ENCODE measurements around the gene DVL2.
A peak's percentile ranks its signal among the peaks of the same experiment; 100 is the strongest.
"Not testable (repeated sequence)": the region's sequence is repeated elsewhere in the genome, so short reads cannot be mapped to it uniquely, and the experiment has no call there.

Gene DVL2

DNA sequence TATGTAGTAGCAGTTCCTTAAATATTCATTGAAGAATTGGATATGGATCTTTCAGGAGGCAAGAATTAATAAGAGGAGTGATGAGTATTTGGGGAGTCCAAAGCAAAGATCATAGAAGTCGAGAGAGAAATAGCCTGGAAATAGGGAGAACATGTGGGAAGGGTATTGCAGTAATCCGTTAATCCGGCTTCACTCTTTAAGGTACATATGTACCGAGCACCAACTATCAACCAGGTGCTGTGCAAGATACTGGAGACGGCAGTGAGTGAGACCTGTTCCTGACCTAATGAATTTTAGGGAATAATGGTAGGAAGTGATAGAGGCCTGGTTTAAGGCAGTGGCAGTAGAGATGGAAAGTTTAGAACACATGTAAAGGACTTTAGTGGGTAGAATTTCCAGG, 18.8 kb upstream of the DVL2 start:
- Histone ChIP-seq H3K27ac (ENCODE audit: low read depth, low read length) (no peak overlapping the region; the same call in 1 of the 2 replicates), H3K9ac (ENCODE audit: low read depth, low read length) (peak overlapping the region; percentile 79), H3K4me1 (ENCODE audit: insufficient read depth, low read length) (peaks cover 13% of the 10 kb centered on the region; the same call in 1 of the 2 replicates), H3K27me3 (ENCODE audit: insufficient read depth, low read length) (no peaks in the 10 kb centered on the region), H3K4me3 (ENCODE audit: low read length) (peak overlapping the region; percentile 89), H3K9me3 (ENCODE audit: insufficient read depth, low read depth, low read length) (no peaks in the 10 kb centered on the region), H3K36me3 (ENCODE audit: insufficient read depth, low read length) (peaks cover 36% of the 10 kb centered on the region)
- WGBS = 89% methylated on average over 5 of the region's 5 CpGs

DNA sequence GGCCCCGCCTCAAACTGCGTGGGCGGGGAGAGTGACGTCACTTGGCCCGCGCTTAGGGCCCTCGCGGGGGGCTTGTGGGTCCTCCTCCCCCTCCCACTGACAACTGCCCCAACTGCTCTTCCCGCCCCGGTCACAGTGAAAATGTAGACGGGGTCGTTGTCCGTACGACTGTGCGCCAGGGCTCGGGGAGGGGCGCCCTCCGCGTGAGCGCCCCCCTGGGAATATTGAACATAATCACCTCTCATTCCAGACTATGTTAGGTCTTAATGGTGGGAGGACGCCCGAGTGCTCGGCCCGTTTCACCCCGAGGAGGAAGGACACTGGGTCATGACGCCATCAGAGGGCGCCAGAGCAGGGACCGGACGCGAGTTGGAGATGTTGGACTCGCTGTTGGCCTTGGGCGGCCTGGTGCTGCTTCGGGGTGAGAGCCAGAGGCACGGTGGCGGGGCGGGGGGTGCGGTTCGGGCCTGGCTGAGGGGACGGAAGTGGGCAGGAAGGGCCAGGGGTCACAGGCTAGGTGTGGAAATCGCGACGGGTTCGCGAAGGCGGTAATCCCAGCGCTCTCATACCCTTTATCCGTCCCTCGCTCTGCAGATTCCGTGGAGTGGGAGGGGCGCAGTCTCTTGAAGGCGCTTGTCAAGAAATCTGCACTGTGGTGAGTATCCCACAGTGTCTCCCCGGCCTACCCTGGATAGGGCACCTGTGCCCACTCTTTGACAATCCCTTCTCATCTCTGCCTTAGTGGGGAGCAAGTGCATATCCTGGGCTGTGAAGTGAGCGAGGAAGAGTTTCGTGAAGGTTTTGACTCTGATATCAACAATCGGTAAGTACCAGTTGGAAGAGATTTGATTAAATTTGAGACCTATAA, 18.1 kb upstream of the DVL2 start, which contains the start of gene ELP5:
Gene ELP5, plus strand, starts transcription at position 40 of the 868 bp plus-strand sequence. Its CDS starts 336 bp downstream, at position 376.
- peaks cover 30% of the 10 kb centered on the region for H3K36me3 ChIP-seq (ENCODE audit: insufficient read depth, low read length)
- no peaks in the 10 kb centered on the region for H3K27me3 ChIP-seq (ENCODE audit: insufficient read depth, low read length)
- peak within 1 kb of the TSS; percentile 91 for H3K9ac ChIP-seq (ENCODE audit: low read depth, low read length)
- no peaks in the 10 kb centered on the region for H3K9me3 ChIP-seq (ENCODE audit: insufficient read depth, low read depth, low read length)
- H3K4me1 ChIP-seq (ENCODE audit: insufficient read depth, low read length) = peaks cover 13% of the 10 kb centered on the region; the same call in 1 of the 2 replicates
- H3K27ac ChIP-seq (ENCODE audit: low read depth, low read length) = peak within 1 kb of the TSS; percentile 98
- 2% methylated on average over 54 of the region's 55 CpGs for WGBS
- H3K4me3 ChIP-seq (ENCODE audit: low read length) = peak within 1 kb of the TSS; percentile 89

DNA sequence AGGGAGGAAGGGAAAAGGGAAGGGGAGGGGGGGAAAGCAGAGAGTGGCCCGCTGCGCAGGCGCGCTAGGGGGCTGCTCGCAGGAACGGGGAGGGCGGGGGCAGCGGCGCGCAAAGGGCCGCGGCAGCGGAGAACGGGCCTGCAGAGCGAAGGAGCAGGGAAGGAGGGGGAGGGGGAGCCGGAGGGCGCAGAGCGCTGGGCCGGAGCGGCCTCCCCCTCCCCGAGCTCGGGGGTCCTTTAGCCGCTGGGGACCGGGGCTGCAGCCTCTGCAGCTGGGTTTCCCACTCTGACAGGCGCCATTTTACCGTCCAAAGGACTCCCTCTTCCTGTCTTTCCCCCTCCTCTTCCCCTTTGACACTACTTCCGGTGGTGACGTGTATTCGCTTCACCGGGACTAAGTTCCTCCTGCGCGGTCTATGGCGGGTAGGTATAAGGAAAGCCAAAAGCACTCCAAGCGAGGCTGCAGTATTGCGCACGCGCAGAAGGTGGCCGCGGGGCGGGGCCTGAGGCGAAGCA, 17.4 kb upstream of the DVL2 start, which contains the start of gene CTDNEP1:
Gene CTDNEP1, minus strand, starts transcription at position 74 of the 515 bp plus-strand sequence. CDS start 438 bp downstream, outside the sequence.
- under 1% methylated on average over 41 of the region's 41 CpGs for WGBS
- Histone ChIP-seq H3K36me3 (ENCODE audit: insufficient read depth, low read length) (peaks cover 28% of the 10 kb centered on the region), H3K9ac (ENCODE audit: low read depth, low read length) (peak within 1 kb of the TSS; percentile 91), H3K4me1 (ENCODE audit: insufficient read depth, low read length) (peaks cover 13% of the 10 kb centered on the region; the same call in 1 of the 2 replicates), H3K27ac (ENCODE audit: low read depth, low read length) (peak within 1 kb of the TSS; percentile 98), H3K9me3 (ENCODE audit: insufficient read depth, low read depth, low read length) (no peaks in the 10 kb centered on the region), H3K27me3 (ENCODE audit: insufficient read depth, low read length) (no peaks in the 10 kb centered on the region), H3K4me3 (ENCODE audit: low read length) (peak within 1 kb of the TSS; percentile 89)

DNA sequence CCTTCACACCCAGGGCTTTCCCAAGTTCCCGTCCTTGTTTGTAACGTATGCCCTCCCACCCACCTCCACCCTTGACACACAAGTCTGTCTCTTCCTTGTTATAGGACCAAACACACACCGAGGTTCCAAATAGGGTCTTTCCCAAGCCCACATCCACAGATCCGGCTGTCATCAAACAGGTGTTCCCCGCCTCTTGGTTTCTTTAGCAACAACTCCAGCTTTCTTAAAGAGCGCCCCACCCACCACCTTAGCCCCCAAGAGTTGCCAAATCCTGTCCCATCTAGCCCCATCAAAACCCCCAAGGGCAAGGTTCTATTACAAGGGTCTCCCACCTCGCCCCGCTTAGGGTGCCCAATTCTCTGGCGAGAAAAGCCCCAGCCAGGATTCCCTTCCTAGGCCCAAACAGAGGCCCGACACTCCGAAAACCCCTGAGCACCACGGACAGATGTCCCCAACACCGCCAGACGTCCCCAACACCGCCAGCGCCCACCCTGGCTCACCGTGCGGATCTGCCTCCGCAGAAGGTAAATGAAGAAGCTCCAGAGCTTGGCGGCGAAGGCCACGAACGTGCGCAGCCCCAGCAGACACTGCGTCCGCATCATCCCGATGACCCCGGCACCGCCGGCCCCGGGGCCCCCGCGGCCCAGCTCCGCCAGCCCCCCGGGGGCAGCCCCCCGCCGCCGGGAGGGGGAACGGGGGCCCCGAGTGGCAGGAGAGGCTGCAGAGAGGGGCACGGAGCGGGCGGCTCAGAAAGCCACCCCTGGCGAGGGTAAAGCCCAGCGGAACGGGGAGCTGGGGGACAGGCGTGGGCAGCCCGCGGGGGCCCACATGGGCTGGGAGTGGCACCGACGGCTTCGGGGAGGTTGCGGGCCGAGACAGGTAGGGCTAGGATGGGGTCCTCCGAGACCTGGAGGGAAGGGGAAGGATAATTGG, 16.6 kb upstream of the DVL2 start:
- peaks cover 29% of the 10 kb centered on the region for H3K36me3 ChIP-seq (ENCODE audit: insufficient read depth, low read length)
- H3K27ac ChIP-seq (ENCODE audit: low read depth, low read length) = peak overlapping the region; percentile 98
- no peaks in the 10 kb centered on the region for H3K9me3 ChIP-seq (ENCODE audit: insufficient read depth, low read depth, low read length)
- peaks cover 13% of the 10 kb centered on the region; the same call in 1 of the 2 replicates for H3K4me1 ChIP-seq (ENCODE audit: insufficient read depth, low read length)
- peak overlapping the region; percentile 82 for H3K9ac ChIP-seq (ENCODE audit: low read depth, low read length)
- no peaks in the 10 kb centered on the region for H3K27me3 ChIP-seq (ENCODE audit: insufficient read depth, low read length)
- 1% methylated on average over 55 of the region's 55 CpGs for WGBS
- H3K4me3 ChIP-seq (ENCODE audit: low read length) = peak overlapping the region; percentile 89

DNA sequence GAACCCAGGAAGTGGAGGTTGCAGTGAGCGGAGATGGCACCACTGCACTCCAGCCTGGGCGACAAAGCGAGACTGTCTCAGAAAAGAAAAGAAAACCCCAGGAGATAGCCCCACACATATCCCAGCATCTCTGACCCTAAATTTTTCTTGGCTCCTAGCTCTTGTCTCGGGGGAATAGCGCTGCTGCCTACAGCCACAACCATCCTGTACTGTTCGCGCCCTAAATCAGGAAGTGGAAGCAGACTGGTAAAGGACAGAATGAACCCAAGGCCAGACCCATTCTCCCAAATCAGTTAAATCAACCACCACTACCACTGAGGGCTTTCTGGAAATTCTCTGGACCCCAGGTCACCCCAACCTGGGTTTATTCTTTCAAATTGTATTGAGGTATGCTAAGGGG, 15.5 kb upstream of the DVL2 start:
- Histone ChIP-seq H3K9ac (ENCODE audit: low read depth, low read length) (peak overlapping the region; percentile 82; the same call in 1 of the 2 replicates), H3K4me1 (ENCODE audit: insufficient read depth, low read length) (peaks cover 13% of the 10 kb centered on the region; the same call in 1 of the 2 replicates), H3K4me3 (ENCODE audit: low read length) (peak overlapping the region; percentile 89), H3K36me3 (ENCODE audit: insufficient read depth, low read length) (peaks cover 28% of the 10 kb centered on the region), H3K27ac (ENCODE audit: low read depth, low read length) (no peak overlapping the region), H3K27me3 (ENCODE audit: insufficient read depth, low read length) (no peaks in the 10 kb centered on the region), H3K9me3 (ENCODE audit: insufficient read depth, low read depth, low read length) (no peaks in the 10 kb centered on the region)
- WGBS = 92% methylated on average over 7 of the region's 7 CpGs

DNA sequence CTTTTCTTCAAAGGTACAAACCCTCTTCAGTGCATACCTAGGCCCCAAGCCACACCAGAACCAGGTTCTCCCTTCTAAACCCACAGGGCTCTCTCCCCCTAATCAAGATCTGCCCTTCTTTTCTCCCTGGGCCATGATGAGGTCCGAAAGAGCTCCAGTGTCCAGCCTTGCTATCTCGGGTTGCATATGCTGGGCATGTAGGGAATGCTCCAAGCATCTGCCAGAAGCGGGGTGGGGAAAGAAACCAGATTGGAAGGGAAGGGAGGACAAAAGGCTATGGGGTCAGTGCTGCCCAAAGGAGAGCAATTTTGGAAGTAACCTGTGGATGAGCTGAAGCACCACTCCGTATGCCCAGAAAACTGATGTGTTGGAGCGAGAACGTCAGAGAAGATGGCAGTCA, 14.9 kb upstream of the DVL2 start:
- H3K36me3 ChIP-seq (ENCODE audit: insufficient read depth, low read length) = peaks cover 28% of the 10 kb centered on the region
- H3K4me3 ChIP-seq (ENCODE audit: low read length) = 0 out of 2 replicates have a peak overlapping the region, but pooled peaks have one; percentile 89
- peaks cover 13% of the 10 kb centered on the region; the same call in 1 of the 2 replicates for H3K4me1 ChIP-seq (ENCODE audit: insufficient read depth, low read length)
- no peak overlapping the region for H3K9ac ChIP-seq (ENCODE audit: low read depth, low read length)
- no peak overlapping the region for H3K27ac ChIP-seq (ENCODE audit: low read depth, low read length)
- H3K27me3 ChIP-seq (ENCODE audit: insufficient read depth, low read length) = no peaks in the 10 kb centered on the region
- WGBS = 92% methylated on average over 6 of the region's 6 CpGs
- H3K9me3 ChIP-seq (ENCODE audit: insufficient read depth, low read depth, low read length) = no peaks in the 10 kb centered on the region

DNA sequence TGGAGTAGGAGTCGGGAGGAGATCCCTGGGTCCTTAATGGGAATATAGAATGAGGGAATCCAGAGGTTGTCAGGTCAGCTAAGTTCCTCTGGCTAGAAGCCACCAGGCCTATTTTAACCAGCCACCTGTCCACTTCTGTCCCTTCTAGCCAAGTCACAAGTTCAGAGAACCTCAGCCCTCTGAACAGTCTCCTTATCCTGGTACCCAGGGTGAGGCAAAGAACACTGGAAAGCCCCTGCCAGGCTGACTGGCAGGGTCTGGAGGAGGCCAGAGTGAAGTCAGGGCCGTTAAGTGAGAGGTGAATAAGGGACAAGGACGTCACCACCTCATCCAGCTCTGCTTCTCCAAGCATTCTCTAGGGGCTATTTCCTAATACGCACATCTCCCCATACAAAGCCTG, 14.5 kb upstream of the DVL2 start:
- no peak overlapping the region for H3K27ac ChIP-seq (ENCODE audit: low read depth, low read length)
- peaks cover 13% of the 10 kb centered on the region; the same call in 1 of the 2 replicates for H3K4me1 ChIP-seq (ENCODE audit: insufficient read depth, low read length)
- no peaks in the 10 kb centered on the region for H3K9me3 ChIP-seq (ENCODE audit: insufficient read depth, low read depth, low read length)
- 92% methylated on average over 4 of the region's 4 CpGs for WGBS
- no peaks in the 10 kb centered on the region for H3K27me3 ChIP-seq (ENCODE audit: insufficient read depth, low read length)
- peaks cover 28% of the 10 kb centered on the region for H3K36me3 ChIP-seq (ENCODE audit: insufficient read depth, low read length)
- H3K9ac ChIP-seq (ENCODE audit: low read depth, low read length) = no peak overlapping the region
- H3K4me3 ChIP-seq (ENCODE audit: low read length) = no peak overlapping the region

DNA sequence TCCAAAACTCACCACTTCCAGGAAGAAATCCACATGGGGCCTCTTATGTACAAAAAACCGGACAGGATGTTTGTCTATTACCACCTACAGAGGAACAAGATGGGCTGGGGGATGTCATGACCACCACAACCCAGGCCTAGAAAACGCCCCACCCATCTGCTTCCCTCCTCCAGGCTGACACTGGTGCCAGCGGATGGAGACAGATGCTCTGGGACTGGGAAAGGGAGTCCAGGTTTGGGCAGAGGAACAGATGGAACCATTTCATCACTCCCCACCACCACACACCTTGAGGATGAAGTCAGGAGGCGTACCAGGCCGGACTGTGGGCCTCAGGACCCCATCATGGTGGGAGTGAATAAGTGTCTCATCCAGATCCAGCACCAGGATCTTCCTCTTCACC, 12.5 kb upstream of the DVL2 start:
- no peak overlapping the region for H3K4me3 ChIP-seq (ENCODE audit: low read length)
- H3K27ac ChIP-seq (ENCODE audit: low read depth, low read length) = no peak overlapping the region
- no peak overlapping the region for H3K9ac ChIP-seq (ENCODE audit: low read depth, low read length)
- peaks cover 28% of the 10 kb centered on the region for H3K36me3 ChIP-seq (ENCODE audit: insufficient read depth, low read length)
- 95% methylated on average over 5 of the region's 5 CpGs for WGBS
- H3K9me3 ChIP-seq (ENCODE audit: insufficient read depth, low read depth, low read length) = no peaks in the 10 kb centered on the region
- H3K27me3 ChIP-seq (ENCODE audit: insufficient read depth, low read length) = no peaks in the 10 kb centered on the region
- H3K4me1 ChIP-seq (ENCODE audit: insufficient read depth, low read length) = peaks cover 7% of the 10 kb centered on the region; the same call in 1 of the 2 replicates

DNA sequence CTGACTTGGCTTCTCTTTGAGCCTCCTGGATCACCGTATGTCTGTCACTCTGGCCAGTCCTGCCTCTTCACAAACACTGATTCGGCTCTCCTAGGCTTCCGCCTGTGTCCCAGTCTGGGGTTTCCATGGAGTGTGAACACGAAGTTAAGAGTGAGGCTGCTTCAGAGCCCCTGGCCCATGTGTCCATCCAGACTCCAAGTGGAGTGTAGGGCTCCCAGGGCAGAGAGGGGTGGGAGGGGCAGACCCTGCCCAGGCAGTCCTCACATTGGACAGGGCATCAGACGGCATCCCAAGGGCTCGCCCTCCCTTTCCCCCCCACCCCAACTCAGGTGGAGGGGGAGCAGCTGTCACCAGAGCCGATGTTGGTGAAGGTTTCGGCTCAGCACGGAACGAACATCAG, 9.5 kb upstream of the DVL2 start:
- not testable (repeated sequence) for H3K9ac ChIP-seq (ENCODE audit: low read depth, low read length); H3K27ac ChIP-seq (ENCODE audit: low read depth, low read length); H3K9me3 ChIP-seq (ENCODE audit: insufficient read depth, low read depth, low read length); H3K4me3 ChIP-seq (ENCODE audit: low read length); H3K27me3 ChIP-seq (ENCODE audit: insufficient read depth, low read length)
- peaks cover 14% of the 10 kb centered on the region; the same call in 1 of the 2 replicates for H3K4me1 ChIP-seq (ENCODE audit: insufficient read depth, low read length)
- 96% methylated on average over 9 of the region's 10 CpGs for WGBS
- H3K36me3 ChIP-seq (ENCODE audit: insufficient read depth, low read length) = peaks cover 37% of the 10 kb centered on the region

DNA sequence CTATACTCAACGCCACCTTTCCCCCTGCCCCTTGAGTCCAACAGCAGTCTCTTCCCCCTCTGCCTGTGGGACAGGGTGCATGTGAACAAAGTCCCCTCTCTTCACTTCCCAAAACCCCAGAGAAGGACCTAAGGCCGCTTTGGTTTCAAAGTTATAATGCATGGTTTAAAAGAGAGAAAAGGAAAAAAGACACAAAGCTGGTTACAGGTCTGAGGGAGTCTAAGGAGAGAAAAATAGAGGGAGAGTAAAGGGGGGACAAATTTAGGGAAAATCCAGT, 9.1 kb upstream of the DVL2 start:
- Histone ChIP-seq H3K27ac (ENCODE audit: low read depth, low read length) (peak overlapping the region; percentile 95; the same call in 1 of the 2 replicates), H3K9ac (ENCODE audit: low read depth, low read length) (peak overlapping the region; percentile 88; the same call in 1 of the 2 replicates), H3K9me3 (ENCODE audit: insufficient read depth, low read depth, low read length) (no peaks in the 10 kb centered on the region), H3K27me3 (ENCODE audit: insufficient read depth, low read length) (no peaks in the 10 kb centered on the region), H3K4me1 (ENCODE audit: insufficient read depth, low read length) (peaks cover 14% of the 10 kb centered on the region; the same call in 1 of the 2 replicates), H3K4me3 (ENCODE audit: low read length) (peak overlapping the region; percentile 77), H3K36me3 (ENCODE audit: insufficient read depth, low read length) (peaks cover 37% of the 10 kb centered on the region)
- WGBS = 54% methylated on average over 2 of the region's 2 CpGs
